GM19099 (cell line): Measurements from ENCODE around the gene DNPH1.

Experiments used
- POLR2A ChIP-seq: IDR thresholded peaks from 3 replicates; pipeline ENCODE4 v1.6.1; 2011; ENCODE audit warnings: low read depth; ENCODE audit not compliant: insufficient read length; ENCODE audit errors: extremely low read depth

DNPH1 gene

GRCh38 chr6:43216200-43216599, 13.1 kb downstream of the DNPH1 start:
- TF ChIP-seq POLR2A: no peak

GRCh38 chr6:43215066-43215465, 14.2 kb downstream of the DNPH1 start:
- TF ChIP-seq POLR2A: no peak

- no peak for TF ChIP-seq POLR2A
Observed at GRCh38 chr6:43213431-43213830, 15.8 kb downstream of the DNPH1 start.

- TF ChIP-seq POLR2A: no peak
Observed at GRCh38 chr6:43211955-43212354, 17.3 kb downstream of the DNPH1 start.

- TF ChIP-seq POLR2A: no peak
Observed at GRCh38 chr6:43207286-43207685, 22.0 kb downstream of the DNPH1 start.

GRCh38 chr6:43205849-43206248, 23.4 kb downstream of the DNPH1 start:
- no peak for TF ChIP-seq POLR2A

GRCh38 chr6:43204271-43205105, 24.8 kb downstream of the DNPH1 start:
- TF ChIP-seq POLR2A: no peak

GRCh38 chr6:43203718-43204095, 25.6 kb downstream of the DNPH1 start:
- TF ChIP-seq POLR2A: no peak

- TF ChIP-seq POLR2A: no peak
Observed at GRCh38 chr6:43203029-43203717, 26.1 kb downstream of the DNPH1 start.

- TF ChIP-seq POLR2A: no peak
Observed at GRCh38 chr6:43202451-43202850, 26.8 kb downstream of the DNPH1 start.

- TF ChIP-seq POLR2A: no peak
Observed at GRCh38 chr6:43200541-43200940, 28.7 kb downstream of the DNPH1 start.

- TF ChIP-seq POLR2A: no peak
Observed at GRCh38 chr6:43199912-43200311, 29.4 kb downstream of the DNPH1 start.

GRCh38 chr6:43196337-43196736, 32.9 kb downstream of the DNPH1 start:
- no peak for TF ChIP-seq POLR2A

- TF ChIP-seq POLR2A: no peak
Observed at GRCh38 chr6:43193929-43194328, 35.4 kb downstream of the DNPH1 start.

- TF ChIP-seq POLR2A: no peak
Observed at GRCh38 chr6:43192911-43193310, 36.4 kb downstream of the DNPH1 start.

- TF ChIP-seq POLR2A: no peak
Observed at GRCh38 chr6:43189776-43190304, 39.4 kb downstream of the DNPH1 start.
